Spleen (tissue), 11 donors: ENCODE measurements around the gene TTLL1. TPM values are rescaled to one million over a fixed set of nuclear protein-coding genes. Genes with fewer than 3 reads are reported as not detected.

Experiments used
- DNase-seq: peaks from one replicate; pipeline ENCODE4 v3.0.0-alpha.2; 2020
- H3K27ac ChIP-seq, 8 donors: fragments of 200-600 bp; sonication (generic) in 7 of 8; 1 replicate in 4 of 8; 2 replicates in 4 of 8; pipeline versions ENCODE4 v1.5.0 to v1.8.0; 2016 to 2021; ENCODE audit warnings: inconsistent platforms in 4 of 8, mild to moderate bottlenecking in 4 of 8, moderate library complexity in 1 of 8
- H3K27me3 ChIP-seq, 7 donors: fragments of 200-600 bp; sonication (generic) in 6 of 7; replicated peaks in 1 of 7; 1 replicate in 4 of 7; 2 replicates in 3 of 7; pipeline versions ENCODE4 v1.5.0 to v1.8.0; 2016 to 2021; ENCODE audit warnings: inconsistent platforms in 3 of 7, mild to moderate bottlenecking in 1 of 7
- H3K36me3 ChIP-seq, 6 donors: fragments of 200-600 bp; sonication (generic) in 5 of 6; 1 replicate in 4 of 6; 2 replicates in 2 of 6; pipeline versions ENCODE4 v1.5.0 to v1.8.0; 2016 to 2021; ENCODE audit warnings: inconsistent platforms in 2 of 6
- H3K4me1 ChIP-seq, 6 donors: fragments of 200-600 bp; sonication (generic) in 5 of 6; 1 replicate in 3 of 6; 2 replicates in 3 of 6; pipeline versions ENCODE4 v1.5.0 to v1.8.0; 2016 to 2021; ENCODE audit warnings: inconsistent platforms in 3 of 6
- H3K4me3 ChIP-seq, 8 donors: fragments of 200-600 bp; sonication (generic) in 7 of 8; 1 replicate in 4 of 8; 2 replicates in 4 of 8; pipeline versions ENCODE4 v1.5.0 to v1.8.0; 2016 to 2021; ENCODE audit warnings: inconsistent platforms in 4 of 8, mild to moderate bottlenecking in 4 of 8, moderate library complexity in 2 of 8
- H3K9me3 ChIP-seq, 8 donors: fragments of 200-600 bp; sonication (generic) in 7 of 8; 1 replicate in 4 of 8; 2 replicates in 4 of 8; pipeline versions ENCODE4 v1.5.0 to v1.8.0; 2016 to 2021; ENCODE audit warnings: inconsistent platforms in 4 of 8
- CTCF ChIP-seq, 11 experiments: fragments of 200-600 bp in 7 of 11; fragments of 450-650 bp in 4 of 11; sonication (generic) in 4 of 11; IDR thresholded peaks in 8 of 11; conservative IDR thresholded peaks in 3 of 11; 1 replicate in 7 of 11; 2 replicates in 4 of 11; pipeline versions ENCODE4 v1.4.0 to v1.8.0; 2016 to 2021; ENCODE audit warnings: antibody characterized with exemption in 11 of 11, inconsistent platforms in 4 of 11, mild to moderate bottlenecking in 1 of 11
- POLR2A ChIP-seq, 3 donors: fragments of 450-650 bp; IDR thresholded peaks; one replicate each; pipeline ENCODE4 v1.5.1; 2017; ENCODE audit warnings: antibody characterized with exemption in 3 of 3, mild to moderate bottlenecking in 1 of 3
- POLR2AphosphoS5 ChIP-seq, 3 donors: sonication (generic); formaldehyde crosslinking; IDR thresholded peaks; one replicate each; pipeline ENCODE4 v1.5.1; 2017; ENCODE audit warnings: antibody characterized with exemption in 3 of 3
- WGBS, 5 donors: extraction: QIAGEN DNeasy Blood & Tissue Kit in 3 of 5; methylation state at CpG; one replicate each; pipeline versions ENCODE4 v1.1.5 to v1.1.7; 2013 to 2018; 5-methylcytosine and 5-hydroxymethylcytosine counted together
- intact Hi-C: fragments of 100-400 bp; cut with DNase I; formaldehyde crosslinking; loops from one replicate; pipeline ENCODE4 v1.15.0; 2023; ENCODE audit warnings: low total_unique reads
- polyA plus RNA-seq, 3 donors: library from polyadenylated mRNA; stranded (reverse); fragments of 200-250 nt; gene quantifications; one replicate each; pipeline ENCODE4 v1.2.1, GENCODE V29; 2013
- total RNA-seq, 7 donors: library from RNA; depleted of rRNA in 3 of 7; stranded (reverse); fragments of >200 nt in 3 of 7; fragmentation: NEBNext Ultra II Directional in 4 of 7; extraction: Animal tissue kit (Norgen Biotek cat#: 25700) in 4 of 7; gene quantifications; one replicate each; pipeline versions ENCODE4 v1.1.0 to v1.2.1, GENCODE V29; 2016 to 2021
- donor health status: healthy with polysubstance abuse.
- donor health status: DM: no; HTN: no; CAD: no; lungs with moderate emphysema.
- donor health status: DM: no; HTN: no; CAD: no.
- donor health status: Bipolar disorder and iron deficiency.
- donor health status: healthy.
- donor health status: DM: no; HTN: no; CAD: no.
- donor health status: DM: yes; HTN: yes; CAD: no.

TTLL1 gene
- total and polyA plus RNA-seq, 10 donors, result 2.8 to 5.6 (median 3.6) TPM

GRCh38 chr22:43036282-43036829, 52.8 kb downstream of the TTLL1 start:
- intact Hi-C loops, result no loop called here
- peak overlapping the region in 1 of 8 donors; percentile 28 for H3K27ac ChIP-seq
- no peak overlapping the region for H3K4me3 ChIP-seq
- WGBS, 5 donors, result 47 to 60% (median 51%) methylated on average over 18 to 19 of the region's 19 CpGs
- no peaks in the 10 kb centered on the region for H3K9me3 ChIP-seq
- H3K4me1 ChIP-seq, result peaks cover 0 to 12% (median 7%) of the 10 kb centered on the region in 6 donors
- H3K27me3 ChIP-seq, result no peaks in the 10 kb centered on the region
- TF ChIP-seq POLR2AphosphoS5 (IDR thresholded peaks at IDR 0.05) (peak in 2 of 3 donors; percentile 59 to 70), CTCF (IDR thresholded peaks at IDR 0.05 in 8 of 11, conservative IDR thresholded peaks at IDR 0.05 in 3 of 11) (no peak)
- H3K36me3 ChIP-seq, result no peaks in the 10 kb centered on the region
- peak; percentile 80 for DNase-seq

GRCh38 chr22:43035250-43035649, 53.9 kb downstream of the TTLL1 start:
- intact Hi-C loops, result no loop called here
- TF ChIP-seq POLR2AphosphoS5 (IDR thresholded peaks at IDR 0.05) (no peak), POLR2A (IDR thresholded peaks at IDR 0.05) (no peak), CTCF (IDR thresholded peaks at IDR 0.05 in 8 of 11, conservative IDR thresholded peaks at IDR 0.05 in 3 of 11) (no peak)
- no peak for DNase-seq
- Histone ChIP-seq H3K27me3 (no peaks in the 10 kb centered on the region), H3K4me3 (no peak overlapping the region), H3K4me1 (peaks cover 0 to 12% (median 7%) of the 10 kb centered on the region in 6 donors), H3K27ac (no peak overlapping the region), H3K9me3 (no peaks in the 10 kb centered on the region), H3K36me3 (no peaks in the 10 kb centered on the region)
- WGBS, 5 donors, result 91 to 99% (median 93%) methylated on average over 9 of the region's 9 CpGs

- Histone ChIP-seq H3K4me1 (peaks cover 0 to 12% (median 7%) of the 10 kb centered on the region in 6 donors), H3K9me3 (no peaks in the 10 kb centered on the region), H3K4me3 (no peak overlapping the region), H3K36me3 (no peaks in the 10 kb centered on the region), H3K27ac (no peak overlapping the region), H3K27me3 (no peaks in the 10 kb centered on the region)
- no peak for TF ChIP-seq POLR2AphosphoS5 (IDR thresholded peaks at IDR 0.05)
- TF ChIP-seq CTCF (IDR thresholded peaks at IDR 0.05 in 8 of 11, conservative IDR thresholded peaks at IDR 0.05 in 3 of 11), result no peak
- TF ChIP-seq POLR2A (IDR thresholded peaks at IDR 0.05), result no peak
- intact Hi-C loops, result no loop called here
- 63 to 99% (median 90%) methylated on average over 3 of the region's 3 CpGs for WGBS, 5 donors
- no peak for DNase-seq
Observed at GRCh38 chr22:43031617-43032016, 57.6 kb downstream of the TTLL1 start.

GRCh38 chr22:43018615-43019014, 70.6 kb downstream of the TTLL1 start:
- no peak overlapping the region for H3K4me3 ChIP-seq
- H3K9me3 ChIP-seq, result no peaks in the 10 kb centered on the region
- no peak overlapping the region for H3K27ac ChIP-seq
- intact Hi-C loops, result no loop called here
- no peaks in the 10 kb centered on the region for H3K36me3 ChIP-seq
- H3K4me1 ChIP-seq, result peaks cover 4 to 17% (median 12%) of the 10 kb centered on the region in 6 donors
- WGBS, 5 donors, result 79 to 90% (median 83%) methylated on average over 6 of the region's 6 CpGs
- no peaks in the 10 kb centered on the region for H3K27me3 ChIP-seq
- TF ChIP-seq POLR2AphosphoS5 (IDR thresholded peaks at IDR 0.05) (no peak), CTCF (IDR thresholded peaks at IDR 0.05 in 8 of 11, conservative IDR thresholded peaks at IDR 0.05 in 3 of 11) (no peak), POLR2A (IDR thresholded peaks at IDR 0.05) (no peak)
- no peak for DNase-seq
